Measurements from ENCODE around the gene TMEM132C.

The TMEM132C gene

DNA sequence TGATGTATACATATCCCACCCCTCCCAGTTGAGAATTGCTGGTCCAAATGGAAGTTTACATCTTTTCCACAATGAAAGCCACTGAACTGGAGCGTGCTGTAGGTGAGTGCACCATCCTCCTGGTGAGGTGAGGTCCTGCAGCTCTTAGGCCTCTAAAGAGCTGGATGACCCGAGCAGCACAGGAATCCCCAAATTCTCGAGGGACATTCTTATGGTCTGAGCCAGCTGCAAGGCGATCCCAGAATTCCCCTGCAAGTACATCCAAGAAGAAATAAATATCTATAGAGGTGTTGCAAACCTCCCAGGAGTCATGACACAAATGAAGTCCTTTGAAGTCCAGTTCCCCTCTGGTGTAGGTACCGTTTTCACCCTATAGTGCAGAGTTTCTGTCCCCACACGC is 24.0 kb downstream of the TMEM132C start:
- no peak for DNase-seq

DNA sequence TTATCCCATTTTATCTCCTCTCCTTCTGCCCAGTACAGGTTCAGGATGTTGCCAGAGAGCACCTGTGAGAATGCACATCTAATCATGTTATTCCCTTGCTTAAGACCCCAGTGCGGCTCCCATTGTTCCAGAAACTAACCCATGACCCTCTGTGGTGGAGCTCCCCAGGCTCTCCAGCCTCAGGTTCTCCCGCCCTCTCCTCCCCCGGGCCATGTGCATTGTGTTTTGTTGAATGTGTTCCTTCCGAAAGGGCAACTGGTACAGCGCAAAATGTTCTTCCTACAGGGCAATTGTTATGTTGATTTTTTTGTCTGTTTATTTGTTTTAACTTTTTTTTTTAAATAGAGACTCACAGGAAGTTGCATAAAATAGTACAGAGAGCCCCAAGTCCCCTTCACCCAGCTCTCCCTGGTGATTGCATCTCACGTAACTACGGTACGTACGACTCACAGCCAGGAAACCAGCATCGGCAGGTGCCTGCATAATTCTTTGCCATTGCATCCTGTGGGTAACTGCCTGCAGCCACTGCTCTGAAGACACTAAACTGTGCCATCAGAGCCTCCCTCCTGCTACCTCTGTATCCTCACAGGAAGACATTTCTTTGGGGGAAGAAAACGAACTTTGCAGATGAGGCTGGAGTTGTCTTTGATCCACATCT is 31.2 kb downstream of the TMEM132C start:
- DNase-seq = no peak

DNA sequence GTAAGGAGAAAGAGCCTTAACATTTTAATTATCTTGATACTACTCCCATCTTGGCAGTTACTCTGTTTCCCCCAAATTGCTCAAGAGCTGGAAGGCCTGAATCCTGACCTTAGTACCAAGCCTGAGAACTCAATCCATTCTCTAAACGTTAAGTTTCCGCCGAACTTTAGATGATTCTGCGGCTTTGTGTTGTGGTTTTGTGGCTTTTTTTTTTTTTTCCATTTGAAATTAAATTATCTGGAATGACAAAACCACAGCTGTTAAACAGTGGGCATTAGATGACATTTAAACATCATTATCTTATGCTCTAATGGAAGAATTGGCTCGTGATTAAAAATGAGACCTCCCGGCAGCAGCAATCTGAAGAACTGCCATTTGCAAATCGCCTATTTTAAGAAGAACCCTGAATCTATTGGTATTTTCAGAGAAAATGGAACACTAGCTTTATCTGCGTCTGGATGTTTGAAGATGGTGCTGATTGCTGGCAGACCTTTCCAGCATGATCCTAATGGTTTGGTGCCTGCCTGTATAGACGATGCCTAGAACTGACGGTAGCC is 38.4 kb downstream of the TMEM132C start:
- no peak for DNase-seq

DNA sequence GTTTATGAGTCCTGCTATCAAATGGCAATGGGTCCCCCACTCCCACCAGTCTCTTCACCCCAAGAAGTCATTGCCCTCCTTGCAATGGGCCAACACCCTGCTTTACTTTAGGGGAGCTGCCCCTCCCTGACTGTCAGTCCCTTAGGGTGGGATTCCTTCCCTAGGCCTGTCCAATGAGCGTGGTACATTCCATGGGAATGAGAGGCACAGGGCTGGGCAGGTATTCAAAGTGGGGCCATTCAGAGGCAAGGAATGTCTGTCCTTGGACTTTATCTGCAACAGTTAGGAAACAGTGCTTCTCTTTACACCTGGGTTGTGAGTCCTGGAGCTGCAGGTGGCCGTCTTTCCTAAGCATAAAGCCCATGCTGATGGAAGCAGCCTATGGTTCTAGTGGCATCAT is 40.8 kb downstream of the TMEM132C start:
- no peak for DNase-seq

DNA sequence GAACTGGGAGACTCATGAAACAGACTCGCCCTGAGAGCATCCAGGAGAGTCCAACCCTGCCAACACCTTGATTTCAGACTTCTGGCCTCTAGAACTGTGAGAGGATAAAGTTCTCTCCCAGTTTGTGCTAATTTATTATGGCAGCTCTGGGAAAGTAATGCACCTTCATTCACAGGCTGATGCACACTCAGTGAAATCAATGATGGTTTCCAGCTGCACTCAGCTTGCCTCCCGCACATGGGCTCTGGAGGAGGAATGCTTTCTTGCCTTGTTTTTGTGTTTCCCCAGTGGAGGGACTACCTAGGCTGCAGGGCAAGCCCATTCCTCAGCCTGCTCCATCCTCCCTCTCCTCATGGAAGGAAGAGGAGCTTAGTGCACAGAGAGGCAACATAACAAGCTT is 45.7 kb downstream of the TMEM132C start:
- no peak for DNase-seq

DNA sequence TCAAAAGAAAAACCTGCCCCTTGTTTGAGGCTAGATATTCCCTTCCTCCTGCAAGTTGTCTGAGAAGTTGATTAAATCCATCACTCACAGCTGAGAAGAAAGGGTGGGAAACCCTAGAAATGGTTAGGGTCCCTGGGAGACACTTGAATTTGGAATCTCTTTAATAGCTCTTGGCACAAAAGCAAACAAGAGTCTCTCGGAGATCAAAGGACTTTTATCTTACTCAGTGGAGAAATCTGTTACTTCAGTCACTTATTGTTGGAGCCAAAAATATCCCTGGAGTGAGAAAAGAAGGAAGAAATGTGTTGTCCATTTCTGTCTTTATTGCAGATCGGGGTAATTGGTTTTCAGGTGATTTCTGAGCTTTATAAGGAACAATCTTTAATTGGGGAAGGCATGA is 47.0 kb downstream of the TMEM132C start:
- no peak for DNase-seq

DNA sequence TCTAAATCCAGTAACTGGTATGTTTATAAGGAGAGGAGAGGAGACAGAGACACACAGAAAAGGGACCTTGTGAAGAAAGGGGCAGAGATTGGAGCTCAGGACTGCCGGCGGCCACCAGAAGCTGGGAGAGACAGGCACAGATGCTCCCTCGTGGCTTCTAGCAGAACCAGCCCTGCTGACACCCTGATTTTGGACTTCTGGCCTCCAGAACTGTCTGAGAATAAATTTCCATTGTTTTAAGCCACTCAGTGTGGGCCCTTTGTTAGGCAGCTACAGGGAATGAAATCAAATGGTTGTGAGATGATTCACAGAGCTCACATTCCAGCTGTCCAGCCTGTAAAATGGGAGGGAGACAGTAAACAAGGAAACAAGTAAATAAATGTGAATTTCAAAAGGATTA is 47.6 kb downstream of the TMEM132C start:
- DNase-seq = no peak

DNA sequence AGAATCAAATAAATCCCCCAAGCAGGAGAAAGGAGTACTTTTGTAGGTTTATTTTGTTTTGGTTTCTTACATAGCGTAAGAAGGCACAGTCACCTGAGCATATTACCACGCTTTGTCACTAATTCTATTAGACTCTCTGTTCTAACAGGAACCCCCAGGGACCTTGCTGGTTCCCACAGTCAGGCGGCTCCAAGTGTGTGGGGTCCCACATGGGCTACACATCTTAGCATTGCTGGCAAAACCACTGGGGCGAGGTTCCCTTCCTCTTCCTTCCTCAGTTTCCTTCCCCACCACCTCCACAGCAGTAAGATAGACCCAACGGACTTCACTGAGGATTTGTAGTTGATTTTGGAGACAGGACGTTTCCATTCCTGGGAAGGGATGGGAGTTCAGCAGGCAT is 49.1 kb downstream of the TMEM132C start:
- no peak for DNase-seq

DNA sequence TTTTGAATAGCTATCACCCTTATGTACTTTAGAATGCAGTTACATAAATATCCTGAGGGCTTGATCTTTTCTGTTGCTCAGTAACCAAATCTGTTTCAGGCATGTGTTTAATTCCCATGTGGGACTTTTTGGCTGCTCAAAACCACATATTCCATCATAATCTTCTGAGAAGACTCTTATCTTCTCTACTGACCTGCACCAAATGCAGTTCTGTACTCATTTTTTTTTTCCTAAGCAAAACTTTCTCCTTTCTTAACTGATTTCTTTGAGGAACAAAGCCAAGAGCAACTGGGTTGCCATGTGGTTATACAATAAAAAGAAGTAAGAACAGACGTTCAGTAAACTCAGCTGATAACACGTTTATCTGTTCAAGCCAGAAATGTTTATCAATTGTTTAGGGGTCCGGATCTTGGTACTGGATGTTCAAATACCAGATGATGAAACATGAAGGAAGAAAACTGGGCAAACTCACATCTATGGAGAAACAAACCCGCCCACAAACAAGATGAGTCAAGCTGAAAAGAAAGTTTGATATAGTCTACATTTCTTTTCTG is 50.1 kb downstream of the TMEM132C start:
- no peak for DNase-seq

DNA sequence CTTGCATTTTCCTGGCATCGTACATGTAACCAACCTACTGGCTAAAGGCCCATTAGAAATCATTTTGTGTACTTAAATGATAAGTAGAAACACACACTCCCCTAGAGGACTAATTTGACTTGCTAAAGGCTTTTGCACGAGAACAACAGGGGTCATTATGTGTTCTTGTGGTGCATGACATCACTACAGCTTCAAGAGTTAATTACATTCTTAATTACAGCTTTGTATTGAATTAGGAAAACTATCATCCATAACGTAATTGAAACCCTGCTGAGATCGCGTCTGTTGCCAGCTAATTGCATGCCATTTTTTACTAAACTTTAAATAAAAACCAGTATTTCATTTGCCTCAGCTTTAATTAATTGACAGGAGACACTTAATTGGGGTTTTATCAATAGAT is 51.4 kb downstream of the TMEM132C start:
- no peak for DNase-seq

DNA sequence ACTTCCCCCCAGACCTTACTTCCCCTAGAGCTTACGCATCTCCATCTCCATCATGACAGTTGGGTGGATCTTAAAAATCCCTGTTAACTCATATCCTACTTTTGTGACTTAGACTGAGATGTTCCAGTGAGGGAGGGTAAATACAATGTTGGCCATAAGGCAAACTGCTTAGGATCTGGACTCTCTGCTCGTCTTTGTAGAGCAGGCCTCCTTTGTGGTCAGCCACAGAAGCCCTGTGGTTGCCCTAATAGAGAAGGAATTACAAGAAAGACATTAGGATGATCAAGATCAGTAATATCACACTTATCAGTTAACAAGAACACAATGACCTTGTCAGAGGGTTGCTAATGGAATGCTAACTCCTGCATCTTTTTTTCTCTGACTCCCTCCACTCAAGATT is 52.0 kb downstream of the TMEM132C start:
- DNase-seq = no peak

DNA sequence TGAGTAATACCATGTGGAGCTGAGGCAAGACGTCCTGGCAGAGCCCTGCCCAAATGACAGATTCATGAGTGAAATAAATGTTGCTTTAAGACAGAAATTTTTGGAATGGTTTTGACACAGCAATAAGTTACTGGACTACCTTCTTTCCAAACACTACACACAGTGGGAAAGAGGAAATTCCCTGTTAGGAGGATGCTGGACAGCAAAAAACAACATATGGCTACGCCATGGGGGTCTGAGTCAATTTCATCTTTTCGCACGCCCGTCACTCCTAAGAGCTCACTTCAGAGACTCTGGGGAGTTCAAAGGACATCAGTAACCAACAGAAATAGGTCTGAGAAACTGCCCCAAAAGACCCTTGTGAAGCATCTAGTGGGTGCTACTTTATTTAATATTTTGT is 55.4 kb downstream of the TMEM132C start:
- no peak for DNase-seq

DNA sequence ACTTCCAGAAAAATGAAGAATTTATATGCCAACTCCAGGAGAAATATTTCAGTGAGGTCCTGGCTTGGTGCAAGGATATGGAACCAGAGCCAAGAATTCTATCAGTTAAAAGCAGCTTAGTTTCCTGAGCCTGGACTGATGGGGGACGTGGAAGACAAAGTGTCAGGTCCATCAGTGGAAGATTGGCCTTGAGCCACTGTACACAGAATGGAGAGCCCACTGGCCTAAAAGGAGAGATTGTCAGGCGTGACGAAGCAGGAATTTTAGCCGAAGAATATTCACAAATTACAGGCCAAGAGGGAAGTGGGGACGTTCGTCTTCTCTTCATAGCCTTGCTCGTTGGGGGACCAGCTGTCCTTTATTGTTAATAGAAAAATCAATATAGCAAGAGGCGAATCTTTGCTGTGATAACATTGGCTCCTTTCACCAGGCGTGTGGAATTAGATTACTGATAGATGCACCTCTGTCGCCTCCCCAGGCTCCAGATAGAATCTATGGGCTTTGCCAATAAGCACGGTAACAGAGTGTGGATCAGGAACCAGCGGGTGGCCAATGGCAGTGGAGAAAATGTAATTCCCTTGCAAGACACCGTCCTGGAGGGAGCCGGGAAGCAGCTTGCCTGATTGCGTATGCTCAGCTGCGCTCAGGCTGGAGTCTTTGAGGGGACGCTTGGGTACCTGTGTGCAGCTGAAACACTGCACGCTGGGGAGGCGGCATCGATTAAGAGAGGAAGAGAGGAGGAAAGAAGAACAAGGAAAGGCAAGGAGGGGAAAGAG is 56.4 kb downstream of the TMEM132C start:
- DNase-seq = no peak

DNA sequence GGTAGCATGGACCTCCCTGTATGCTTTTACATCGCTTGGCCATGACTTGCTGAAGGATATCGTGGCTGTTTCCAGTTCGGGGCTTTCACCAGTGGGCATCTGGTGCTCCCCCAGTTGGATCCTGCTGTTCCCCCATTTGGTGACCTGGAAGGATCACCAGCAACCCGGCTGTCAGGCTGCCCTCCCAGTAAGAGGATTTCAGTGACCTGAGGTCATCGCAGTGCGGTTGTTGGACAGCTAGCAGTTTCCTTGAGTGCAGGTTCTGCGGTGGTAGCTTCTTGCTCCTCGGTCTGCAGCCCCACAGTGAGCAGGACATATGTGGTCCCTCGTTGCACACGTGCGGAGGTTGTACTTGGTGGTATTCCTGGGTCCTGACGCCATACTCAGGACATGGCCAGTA is 58.7 kb downstream of the TMEM132C start:
- no peak for DNase-seq

DNA sequence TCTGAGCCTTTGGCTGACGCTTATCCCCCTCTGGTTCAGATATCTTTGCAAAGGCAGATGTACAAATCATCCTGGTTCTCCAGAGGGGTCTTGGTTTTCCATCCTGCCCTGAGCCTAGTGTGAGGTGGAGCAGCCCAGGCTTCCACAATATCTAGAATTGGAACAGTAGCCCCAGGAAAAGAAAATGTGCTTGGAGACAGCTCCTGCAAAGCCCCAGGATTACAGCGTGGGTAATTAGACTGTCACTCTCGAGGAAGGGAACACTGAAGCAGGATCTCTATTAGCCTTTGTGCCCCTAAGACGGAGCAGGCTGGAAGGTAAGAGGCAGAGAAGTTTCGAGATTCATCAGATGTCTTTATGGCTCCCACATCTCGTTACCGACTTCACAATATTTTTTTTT is 59.4 kb downstream of the TMEM132C start:
- no peak for DNase-seq

DNA sequence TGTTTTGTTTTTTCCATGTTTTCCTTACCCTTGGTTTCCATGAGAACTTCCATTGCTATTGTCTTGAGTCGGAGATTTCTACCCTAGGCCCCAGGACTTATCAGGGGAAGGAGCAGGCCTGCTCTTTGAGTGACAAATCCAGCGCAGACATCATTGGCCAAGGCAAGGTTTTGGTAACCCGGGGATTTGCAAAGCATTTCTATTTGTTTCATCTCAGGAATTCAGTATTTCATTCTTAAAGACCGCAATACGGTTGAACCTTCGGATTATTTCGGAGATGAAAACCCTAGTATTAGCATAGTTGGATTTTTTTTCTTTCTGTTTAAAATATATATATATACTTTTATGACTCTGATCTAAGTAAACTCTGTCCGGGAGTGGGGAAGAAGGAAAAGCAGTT is 62.0 kb downstream of the TMEM132C start:
- DNase-seq = no peak

DNA sequence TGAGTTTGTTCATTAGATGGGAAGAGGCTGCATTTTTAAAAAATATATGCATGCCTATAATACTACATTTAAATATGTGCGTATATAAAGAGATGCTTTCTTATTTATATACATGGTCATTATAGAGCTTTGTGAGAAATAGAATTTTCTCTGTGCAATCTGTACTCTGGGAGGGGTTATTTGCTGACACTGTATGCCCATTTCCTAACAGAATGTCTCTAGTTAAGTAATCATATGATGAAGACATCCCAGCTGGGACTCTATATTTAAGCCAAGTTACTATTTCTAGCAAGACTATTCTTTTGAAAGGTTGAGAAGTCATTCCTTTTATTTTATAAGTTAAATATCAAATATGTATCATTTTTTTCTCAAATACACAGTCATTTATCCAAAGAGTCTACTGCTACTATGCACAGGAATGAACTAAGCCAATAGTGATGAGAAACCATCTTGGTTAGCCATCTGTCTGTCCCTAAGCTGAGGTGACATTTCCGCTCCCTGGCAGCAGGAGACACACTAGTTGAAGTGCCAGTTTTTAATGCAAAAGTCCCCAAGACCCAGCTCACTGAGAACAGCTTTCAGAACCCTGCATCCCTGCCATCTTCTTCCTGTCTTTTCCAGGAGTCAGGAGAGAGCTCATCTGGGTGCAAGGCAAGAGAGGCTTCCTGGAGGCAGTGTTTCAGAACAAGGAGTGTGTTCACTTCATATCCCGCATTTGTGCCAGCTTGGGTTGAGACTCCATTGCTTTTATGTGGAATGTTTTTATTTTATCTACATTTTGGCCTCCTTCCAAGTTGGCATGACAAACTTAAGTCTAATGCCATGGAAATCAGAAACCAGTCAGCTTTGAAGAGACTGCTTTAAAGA is 69.5 kb downstream of the TMEM132C start:
- no peak for DNase-seq

DNA sequence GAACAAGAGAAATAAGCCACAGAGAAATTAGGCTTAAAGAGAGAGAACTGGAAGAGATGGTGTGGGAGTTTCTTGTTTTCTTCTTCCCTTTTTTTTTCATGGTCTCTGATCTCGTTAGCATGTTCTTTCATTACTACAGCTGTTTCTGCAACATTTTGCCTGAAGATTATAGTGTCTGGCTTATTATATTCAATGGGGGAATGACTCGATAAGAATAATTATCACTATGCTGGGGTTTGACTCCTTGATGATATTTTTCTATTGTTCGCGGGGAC is 70.0 kb downstream of the TMEM132C start:
- no peak for DNase-seq

DNA sequence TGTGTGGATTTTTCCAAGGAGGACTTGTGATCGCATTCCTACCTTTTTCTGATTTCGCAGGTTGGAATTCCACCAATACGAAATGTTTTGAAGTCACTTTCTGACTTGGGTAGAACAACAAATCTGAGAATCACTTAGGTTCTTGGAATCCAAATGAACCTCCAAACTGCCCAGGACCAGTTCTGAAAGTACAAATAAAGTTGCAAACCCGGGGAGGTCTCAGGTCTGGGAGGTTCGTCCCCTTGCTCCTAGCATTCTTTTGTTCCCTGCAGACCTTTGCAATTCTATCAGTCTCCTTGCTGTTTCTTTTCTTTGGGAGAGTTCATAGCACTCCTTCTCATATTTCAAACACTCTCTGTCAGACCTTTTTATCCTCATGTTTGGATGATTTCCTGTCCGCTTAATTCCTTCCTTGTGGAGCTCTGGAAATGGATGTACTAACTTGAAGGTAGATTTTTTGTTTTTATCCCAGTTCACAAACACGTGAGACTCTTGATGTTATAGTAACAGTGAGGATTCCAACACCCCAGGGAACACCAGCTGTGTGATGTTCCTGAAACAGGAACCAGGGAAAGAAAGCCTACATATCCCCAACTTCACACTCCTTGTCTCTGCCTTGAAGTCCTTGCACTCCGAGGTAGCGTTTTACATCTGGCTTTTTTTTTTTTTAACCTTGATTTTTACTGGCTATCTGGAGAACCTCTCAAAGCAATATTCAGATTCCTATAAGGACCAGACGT is 70.6 kb downstream of the TMEM132C start:
- no peak for DNase-seq

DNA sequence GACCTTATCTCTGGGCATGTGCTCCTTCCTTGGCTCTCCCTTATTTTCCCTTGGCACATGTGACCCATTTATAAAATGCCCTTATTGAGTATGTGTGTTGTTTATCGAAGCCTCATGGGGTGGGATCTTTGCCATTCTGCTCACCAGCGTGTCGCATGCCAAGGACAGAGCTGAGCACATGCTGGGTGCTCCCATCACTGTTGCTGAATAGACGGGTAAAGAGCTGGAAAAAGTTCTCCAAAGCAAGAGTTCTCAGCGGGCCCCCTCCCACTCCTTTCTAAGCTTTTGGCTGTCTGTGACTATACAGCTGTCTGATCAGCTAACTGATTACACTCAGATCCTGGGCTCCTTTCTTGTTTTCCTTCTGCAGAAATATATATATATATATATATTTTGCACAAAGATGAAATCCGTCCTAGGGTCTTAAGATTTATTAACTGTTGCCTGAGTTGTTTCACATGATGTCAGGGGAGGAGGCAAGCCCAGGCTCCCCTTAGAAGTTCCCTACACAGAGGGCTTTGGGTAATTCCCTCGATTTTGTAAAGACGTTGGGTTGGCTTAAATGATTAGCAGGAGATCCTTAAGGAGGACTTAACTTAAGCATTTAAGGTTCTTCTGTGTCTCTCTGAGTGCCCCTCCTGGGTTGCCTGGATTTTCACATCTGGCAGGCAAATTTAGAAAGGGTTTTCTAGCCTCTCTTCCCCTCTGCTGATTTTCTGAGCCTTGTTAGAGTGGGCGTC is 71.6 kb downstream of the TMEM132C start:
- DNase-seq = no peak

DNA sequence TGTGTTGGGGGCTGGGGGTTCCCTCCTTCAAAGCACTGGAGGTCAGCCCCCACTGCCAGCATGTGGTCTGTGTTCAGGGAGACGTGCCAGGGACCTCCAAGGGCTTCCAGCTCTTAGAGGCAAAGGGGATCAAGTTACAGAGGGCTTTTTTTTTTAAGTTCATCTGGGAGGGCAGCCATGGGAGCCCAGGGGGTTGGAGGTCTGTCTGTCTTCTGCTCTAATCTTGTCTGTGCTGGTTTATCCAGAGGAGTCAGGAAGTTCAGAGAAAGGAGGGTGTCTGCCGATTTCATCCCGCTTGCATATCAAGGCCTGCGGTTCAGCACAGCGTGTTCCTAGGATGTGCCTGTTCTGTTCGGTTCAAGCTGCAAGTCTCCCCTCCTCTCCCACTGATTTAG is 72.2 kb downstream of the TMEM132C start:
- no peak for DNase-seq

DNA sequence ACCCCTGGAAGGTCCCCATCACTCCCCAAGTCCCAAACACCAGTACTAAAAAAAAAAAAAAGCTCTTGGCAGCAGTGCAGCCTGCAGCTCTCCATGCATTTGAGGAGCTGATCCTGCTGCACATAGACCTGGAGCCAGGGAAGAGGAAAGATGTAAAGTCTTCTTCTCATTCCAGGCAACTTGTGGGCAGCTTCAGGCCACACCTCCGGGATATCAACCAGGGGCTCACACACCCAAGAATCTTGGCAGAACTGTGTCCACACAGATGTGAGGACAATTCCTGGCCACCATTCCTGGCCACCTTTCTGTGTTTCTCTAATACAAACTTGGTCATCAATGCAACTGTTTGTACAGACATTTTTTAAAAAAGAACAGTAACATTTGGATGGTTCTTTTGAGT is 72.7 kb downstream of the TMEM132C start:
- DNase-seq = no peak
